Measurements from ENCODE around the gene RBM15B.
A peak's percentile ranks its signal among the peaks of the same experiment; 100 is the strongest.
"Not testable (repeated sequence)": the region's sequence is repeated elsewhere in the genome, so short reads cannot be mapped to it uniquely, and the experiment has no call there.

RBM15B gene

DNA sequence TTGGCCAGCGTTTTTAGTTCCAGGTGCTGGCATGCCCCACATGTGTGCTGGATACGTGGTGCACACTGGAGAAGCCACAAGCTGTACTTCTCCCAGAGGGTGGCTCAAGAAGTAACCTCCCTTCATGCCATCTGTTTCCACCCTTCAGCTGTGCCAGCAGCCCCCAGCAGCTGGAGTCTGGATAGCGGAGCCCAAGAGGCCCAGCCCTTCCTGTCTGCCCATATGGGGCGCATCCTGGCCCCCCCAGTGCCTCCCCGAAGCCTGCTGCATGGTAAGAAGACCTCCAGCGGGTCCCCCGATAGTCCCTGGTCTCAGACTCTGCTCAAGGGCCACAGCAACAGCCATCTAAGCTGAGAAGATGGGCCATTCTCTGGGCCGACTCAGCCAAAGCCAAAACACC is 11.8 kb upstream of the RBM15B start:
- no peak for DNase-seq (ENCODE audit: low spot score)

DNA sequence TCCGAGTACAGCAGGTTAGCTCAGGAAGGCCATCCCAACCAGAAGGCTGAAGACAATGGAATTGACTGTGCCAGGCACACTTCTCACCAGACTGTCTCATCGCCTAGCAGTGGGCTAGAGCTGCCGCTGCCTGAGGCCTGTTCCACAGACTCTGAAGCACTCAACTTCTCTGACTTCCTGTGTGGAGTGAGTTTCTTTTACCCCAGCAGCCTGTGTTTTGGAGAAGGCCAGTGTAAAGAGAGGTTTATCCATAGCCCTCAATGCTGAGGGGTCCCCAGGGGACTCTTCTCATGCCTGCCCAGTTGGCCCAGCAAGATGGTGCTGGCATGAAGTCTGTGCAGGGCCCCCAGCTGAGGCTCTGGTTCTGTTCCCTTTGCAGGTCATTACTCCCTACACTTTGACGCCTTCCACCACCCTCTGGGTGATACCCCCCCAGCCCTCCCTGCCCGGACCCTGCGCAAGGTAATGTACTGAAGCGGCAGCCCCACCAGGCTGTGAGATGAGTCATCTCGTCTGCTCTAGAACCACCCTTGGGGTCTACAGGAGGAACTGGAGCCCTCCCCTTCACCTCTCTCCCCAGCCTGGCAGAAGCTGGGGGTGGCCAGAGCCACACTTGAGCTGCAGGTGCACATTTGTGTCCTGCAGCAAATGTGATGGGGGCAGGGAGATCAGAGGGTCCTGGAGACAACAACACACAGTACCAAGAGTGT is 11.2 kb upstream of the RBM15B start:
- DNase-seq (ENCODE audit: low spot score) = no peak

DNA sequence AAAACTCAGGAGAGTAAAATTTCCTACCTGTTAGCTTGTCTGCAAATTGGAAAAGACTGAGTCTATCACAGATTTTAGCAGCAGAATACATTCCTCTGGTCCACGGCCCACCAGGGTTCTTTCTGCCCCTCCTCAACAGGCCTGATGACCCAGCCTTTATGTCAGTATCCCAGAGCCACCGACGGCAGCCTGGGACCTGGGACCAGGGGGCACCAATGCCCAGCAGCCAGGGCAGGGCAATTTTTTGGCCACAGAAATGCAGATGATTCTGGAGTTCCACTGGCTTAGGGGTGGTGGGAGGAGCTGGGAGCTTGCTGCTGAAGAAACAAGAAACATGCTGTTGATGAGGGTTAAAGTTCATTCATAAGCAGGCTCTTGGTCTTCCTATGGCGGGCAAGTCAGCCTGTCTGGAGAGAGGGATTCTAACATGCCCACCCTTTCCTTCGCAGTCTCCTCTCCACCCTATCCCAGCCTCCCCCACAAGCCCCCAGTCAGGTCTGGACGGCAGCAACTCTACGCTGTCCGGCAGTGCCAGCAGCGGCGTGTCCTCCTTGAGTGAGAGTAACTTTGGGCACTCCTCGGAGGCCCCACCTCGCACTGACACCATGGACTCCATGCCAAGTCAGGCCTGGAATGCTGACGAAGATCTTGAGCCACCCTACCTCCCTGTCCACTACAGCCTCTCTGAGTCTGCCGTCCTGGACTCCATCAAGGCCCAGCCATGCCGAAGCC is 10.3 kb upstream of the RBM15B start:
- DNase-seq (ENCODE audit: low spot score) = no peak

DNA sequence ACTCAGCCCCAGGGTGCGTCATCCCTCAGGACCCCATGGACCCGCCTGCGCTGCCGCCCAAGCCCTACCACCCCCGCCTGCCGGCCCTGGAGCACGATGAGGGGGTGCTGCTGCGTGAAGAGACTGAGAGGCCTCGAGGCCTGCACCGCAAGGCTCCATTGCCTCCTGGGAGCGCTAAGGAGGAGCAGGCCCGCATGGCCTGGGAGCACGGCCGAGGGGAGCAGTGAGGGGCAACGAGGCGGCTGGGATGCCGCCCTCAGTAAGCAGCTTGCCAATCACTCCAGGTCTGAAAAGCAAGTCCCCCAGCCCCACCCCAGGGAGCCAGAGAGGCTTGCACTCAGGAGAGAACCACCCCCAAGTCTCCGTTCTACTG is 9.8 kb upstream of the RBM15B start:
- DNase-seq (ENCODE audit: low spot score) = no peak

DNA sequence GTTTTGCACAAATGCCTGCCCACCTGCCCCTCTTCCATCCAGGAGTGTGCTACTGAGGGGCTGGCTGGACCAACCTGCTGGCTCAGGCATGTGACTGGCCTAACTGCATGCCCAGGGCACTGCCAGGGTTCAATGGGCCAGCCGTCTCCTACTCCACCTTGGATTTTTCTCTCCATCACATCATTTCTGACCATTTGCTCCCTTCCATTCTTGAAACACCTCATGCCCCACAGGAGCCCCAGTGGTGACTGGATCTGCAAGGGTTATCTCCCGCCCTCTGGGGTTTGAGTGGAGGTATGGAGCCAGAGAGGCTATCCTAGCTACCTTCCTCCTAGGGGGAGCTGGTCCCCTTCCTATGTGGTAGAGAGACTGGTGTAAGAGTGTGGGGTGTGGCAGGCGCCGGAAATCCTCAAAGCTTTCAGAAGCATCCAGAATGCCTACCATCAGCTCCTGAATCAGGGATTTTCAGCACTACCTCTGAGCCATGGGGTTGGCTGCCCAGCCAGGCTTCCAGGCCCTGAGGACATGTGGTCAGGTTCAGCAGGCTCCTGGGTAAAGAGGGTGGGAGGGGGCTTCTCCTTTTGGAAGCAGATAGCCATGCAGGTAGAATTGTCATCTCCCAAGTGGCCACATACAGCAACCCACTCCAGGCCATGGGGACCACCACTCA is 8.9 kb upstream of the RBM15B start:
- no peak for DNase-seq (ENCODE audit: low spot score)

DNA sequence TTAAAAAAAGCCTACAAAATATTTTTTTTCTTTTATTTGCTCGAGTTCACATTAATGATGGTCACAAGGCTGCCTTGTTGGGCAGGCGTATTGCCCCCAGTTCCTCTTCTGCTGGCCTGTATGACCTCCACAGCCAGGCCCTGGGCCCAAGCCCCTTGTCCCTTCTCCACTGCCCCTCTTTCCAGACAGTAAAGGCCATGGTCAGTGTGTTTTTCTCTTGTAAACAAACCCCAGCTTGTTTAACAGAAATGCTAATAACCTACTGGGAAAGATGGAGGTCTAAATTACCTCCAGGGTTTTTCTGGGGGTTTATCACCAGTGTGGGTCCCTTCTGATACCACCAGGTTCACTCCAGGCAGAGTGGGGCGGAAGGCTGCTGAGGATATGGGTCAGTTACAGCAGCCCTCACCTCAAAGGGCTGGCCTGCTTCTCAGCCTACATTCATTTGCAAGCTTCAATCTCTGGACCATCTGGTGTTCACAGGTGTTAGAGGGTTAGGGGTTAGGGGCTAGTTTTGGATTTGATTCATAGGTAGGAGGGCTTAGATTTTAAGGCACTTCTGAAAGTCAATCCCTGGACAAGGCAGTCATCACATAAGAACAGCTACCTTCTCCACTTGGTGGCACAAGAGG is 8.0 kb upstream of the RBM15B start:
- DNase-seq (ENCODE audit: low spot score) = no peak

DNA sequence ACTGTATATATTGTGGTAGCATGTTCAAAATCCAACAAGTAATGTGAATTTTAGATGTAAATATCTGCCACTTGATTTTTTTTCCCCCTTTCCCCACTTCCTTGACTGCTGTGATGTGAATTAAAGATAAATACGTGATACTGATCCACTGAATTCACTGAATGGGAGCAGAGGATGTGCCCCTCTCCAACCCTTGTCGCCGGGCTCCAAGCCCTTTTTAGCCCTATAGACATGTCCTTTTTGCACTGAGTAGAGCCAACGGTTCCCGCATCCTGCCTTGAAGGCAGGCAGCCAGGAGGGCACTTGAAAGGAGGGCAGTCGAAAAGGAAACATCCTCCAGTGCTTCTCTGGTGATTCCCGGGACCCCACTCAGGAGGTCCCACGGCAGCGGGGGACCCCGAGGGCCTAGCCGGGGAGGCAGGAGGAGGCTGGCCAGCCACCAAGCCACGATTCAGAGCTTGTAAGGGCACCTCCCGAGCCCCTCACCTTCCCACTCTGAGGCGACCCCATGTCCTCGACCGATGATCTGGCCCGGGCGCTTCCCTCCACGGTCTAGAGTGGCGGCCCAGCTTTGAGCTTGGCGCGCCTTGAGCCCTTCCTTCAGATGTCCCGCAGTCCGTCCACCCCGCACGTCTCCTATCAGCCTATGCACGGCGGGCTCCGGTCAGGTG is 6.9 kb upstream of the RBM15B start:
- no peak for DNase-seq (ENCODE audit: low spot score)

DNA sequence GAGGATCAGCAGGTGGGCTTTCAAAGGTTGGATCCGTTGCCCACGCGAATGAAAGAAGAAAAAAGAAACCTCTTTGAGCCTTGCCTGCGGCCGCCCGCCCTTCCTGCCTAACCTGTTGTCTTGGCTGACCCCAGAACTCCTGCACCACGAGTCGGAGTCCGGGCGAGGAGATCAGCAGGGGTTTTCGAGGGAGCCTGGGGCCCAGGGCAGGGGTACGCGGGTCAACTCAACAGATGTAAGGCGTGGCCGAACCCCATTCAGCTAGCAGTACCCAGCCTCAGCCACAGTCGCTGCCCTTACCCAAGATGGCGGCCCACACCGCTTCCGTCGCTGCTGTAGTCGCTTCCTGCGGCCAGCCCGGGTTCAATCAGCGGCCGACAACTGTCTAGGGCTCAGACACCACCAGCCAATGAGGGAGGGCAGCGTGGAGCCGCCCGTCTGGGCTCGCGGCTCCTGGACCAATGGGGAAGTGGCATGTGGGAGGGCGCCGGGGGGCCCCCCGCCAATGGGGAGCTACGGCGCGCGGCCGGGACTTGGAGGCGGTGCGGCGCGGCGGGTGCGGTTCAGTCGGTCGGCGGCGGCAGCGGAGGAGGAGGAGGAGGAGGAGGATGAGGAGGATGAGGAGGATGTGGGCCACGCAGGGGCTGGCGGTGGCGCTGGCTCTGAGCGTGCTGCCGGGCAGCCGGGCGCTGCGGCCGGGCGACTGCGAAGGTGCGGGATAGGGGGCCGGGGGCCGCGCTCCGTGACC is 6.2 kb upstream of the RBM15B start, which contains the start of gene MANF:
Gene MANF (plus strand): TSS at position 566 of the 748 bp plus-strand sequence. CDS start 52 bp downstream, at position 618.
- peak; percentile 97 for DNase-seq (ENCODE audit: low spot score)

DNA sequence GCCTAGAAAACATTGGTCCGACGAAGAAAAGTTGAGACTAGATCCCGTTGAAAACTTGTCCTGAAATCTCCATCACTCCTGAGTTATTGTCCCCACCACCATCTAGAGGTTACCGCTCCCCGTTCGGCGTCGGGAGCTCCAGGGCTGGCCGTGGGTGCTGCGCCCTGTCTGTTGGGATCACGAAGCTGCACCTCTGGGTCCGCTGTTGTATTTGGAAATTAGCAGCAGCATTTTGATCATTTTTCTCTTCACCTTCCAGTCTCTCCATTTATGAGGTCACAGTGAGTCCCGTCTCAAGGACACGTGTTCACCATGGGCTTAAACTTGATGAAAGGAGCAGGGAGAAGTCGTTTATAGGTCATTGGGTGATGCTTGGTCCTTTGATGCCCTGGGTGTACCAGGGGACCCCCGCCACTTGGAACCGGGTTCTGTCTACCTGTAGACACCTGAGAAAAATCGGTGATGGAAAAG is 5.4 kb upstream of the RBM15B start:
- DNase-seq (ENCODE audit: low spot score) = no peak

DNA sequence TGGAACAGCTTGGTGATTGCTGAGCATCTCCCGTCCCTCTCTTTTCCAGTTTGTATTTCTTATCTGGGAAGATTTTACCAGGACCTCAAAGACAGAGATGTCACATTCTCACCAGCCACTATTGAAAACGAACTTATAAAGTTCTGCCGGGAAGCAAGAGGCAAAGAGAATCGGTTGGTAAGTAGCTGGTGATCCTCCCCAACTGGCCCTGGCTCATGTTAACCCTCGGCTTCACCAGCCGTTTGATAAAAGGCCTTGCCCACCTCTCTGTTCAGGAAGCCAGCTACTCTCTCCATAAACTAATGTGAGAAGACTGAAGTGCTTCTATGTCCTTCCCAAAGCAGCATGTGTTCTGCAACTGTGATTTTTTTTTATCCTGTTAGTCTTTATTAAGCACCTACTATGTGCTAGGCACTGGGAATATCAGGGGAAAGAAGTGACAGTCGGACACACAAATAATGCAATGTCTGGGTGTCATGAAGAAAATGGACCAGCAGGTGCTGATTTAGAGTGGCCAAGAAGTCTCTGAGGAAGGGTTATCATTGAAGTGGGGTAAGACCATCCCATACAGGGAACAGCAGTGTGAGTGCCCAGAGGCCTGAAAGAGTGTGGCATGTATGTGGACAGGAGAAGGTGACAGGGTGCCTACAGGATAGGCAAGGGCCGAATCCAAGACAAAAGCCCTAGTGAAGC is 4.8 kb upstream of the RBM15B start:
- no peak for DNase-seq (ENCODE audit: low spot score)

DNA sequence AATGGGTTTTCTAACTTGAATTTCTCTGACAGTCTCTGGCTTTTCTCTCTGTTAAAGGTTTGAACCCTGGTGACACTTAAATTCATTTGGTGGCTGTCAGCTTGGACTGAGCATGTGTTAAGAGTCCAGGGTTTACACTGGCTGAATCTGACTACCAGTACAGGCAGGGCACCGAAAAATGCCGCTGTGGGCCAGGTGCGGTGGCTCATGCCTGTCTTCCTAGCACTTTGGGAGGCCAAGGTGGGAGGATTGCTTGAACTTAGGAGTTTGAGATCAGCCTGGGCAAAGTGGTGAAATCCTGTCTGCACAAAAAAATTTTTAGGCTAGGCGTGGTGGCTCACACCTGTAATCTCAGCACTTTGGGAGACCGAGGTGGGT is 4.2 kb upstream of the RBM15B start:
- no peak for DNase-seq (ENCODE audit: low spot score)

DNA sequence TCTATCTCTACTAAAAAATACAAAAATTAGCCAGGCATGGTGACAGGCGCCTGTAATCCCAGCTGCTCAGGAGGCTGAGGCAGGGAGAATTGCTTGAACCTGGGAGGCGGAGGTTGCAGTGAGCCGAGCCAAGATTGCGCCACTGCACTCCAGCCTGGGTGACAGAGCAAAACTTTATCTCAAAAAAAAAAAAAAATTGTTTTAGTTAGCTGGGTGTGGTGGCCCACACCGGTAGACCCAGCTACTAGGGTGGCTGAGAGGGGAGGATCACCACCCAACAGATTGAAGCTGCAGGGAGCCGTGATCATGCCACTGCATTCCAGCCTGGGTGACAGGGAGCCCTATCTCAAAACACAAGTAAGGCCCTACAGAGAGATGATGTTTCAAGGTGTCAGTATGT is 3.8 kb upstream of the RBM15B start:
- not testable (repeated sequence) for DNase-seq (ENCODE audit: low spot score)

DNA sequence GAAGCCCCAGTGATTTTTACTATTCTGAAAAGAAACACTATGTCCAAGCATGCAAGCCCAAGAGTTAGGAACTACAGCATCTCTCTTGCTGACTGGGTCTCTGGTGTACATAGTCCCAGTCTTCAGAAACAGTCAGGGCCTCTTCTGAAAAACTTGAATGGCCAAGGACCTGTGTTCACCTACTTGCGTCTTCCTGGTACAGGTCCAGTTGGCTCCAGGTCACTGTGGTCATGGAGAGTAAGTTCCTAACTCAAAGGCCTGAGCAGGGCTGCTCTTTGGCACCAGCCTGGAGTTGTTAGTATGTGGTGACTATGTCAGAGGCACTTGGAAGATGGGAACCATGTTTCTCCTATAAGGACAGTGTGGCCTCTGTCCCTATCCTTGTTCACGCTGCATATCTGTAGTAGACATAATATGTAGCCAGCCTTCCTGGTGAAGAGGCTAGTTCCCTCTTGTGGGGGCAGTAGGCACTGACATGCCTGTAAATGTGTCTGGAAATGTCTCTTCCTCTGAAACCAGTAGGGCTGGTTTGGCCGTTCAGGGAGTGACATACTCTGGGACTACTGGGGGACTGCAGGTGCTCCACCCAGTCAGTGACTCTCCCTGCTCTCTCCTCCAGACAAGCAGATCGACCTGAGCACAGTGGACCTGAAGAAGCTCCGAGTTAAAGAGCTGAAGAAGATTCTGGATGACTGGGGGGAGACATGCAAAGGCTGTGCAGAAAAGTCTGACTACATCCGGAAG is 2.6 kb upstream of the RBM15B start:
- no peak for DNase-seq (ENCODE audit: low spot score)

DNA sequence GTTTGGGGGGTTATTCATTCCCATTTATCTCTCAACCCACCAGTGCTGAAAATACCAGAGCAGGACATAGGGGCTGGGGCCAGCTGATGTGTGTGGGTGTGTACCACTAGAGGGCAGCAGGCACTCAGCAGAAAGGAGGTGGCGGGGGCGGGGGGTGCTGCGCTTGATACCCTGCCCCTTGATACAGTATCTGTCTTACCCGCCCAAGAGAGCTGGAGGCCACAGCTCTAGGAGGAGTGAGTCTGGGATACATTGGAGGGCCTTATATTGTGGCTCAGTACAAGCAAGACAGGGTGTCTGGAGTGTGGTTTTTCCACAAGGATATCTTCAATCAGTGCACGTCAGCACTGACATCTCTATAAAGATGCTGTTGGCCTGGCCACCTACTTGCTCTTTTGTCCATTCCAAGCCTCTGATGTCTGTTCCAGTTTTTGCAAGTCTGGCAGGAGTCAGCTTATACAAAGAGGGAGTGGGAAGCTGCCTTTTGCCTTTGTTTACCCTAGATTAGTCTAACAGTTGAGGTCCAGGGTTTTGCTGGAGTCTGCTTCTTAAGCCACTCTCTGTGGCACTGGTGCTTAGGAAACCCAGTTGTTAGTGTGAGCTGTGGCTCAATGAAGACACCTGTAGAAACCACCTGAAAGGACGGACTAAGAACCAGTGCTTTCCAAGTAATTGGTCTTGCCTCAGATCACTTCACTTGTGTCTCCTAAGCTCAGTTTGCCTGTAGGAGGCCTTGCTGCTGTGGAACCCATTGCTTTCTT is 1.5 kb upstream of the RBM15B start:
- DNase-seq (ENCODE audit: low spot score) = peak; percentile 57

DNA sequence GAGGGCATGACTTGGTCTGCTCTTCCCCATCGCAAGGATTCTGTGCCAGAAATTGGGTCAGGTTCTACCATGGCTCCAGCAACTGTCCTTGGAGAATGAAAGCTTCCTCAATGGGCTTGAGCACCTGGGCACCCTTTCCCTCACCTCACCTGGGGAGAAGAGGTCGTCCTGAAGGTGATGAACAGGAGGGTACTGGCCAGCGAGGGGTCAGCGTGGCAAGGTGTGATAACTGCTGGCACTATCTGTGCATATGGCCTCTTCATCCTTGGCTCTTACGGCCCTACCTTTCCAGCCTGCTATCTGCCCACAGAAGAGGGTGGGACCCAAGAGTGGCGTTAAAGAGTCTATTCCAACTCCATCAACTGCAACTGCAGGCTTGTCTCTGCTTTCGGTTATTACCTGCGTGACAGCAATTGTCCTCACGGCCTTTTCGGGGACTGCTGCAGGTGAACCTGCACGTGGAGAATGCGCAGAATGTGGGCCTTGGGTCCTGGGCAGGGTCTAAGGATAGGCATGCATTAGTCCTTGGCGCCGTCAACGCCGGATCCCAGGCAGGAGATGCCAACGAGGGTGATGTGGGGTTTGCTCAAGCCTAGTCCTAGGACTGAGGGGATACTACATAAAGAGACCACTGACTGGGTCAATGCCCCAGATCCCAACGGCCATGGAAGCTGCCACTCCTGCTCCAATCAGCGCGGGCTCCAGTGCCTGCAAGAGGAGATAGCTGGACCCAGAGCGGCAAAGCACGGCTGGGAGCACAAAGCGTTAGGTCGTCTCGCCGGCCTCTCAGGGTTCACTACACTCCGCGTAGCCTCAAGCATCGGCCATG is 625 bp upstream of the RBM15B start:
- no peak for DNase-seq (ENCODE audit: low spot score)

DNA sequence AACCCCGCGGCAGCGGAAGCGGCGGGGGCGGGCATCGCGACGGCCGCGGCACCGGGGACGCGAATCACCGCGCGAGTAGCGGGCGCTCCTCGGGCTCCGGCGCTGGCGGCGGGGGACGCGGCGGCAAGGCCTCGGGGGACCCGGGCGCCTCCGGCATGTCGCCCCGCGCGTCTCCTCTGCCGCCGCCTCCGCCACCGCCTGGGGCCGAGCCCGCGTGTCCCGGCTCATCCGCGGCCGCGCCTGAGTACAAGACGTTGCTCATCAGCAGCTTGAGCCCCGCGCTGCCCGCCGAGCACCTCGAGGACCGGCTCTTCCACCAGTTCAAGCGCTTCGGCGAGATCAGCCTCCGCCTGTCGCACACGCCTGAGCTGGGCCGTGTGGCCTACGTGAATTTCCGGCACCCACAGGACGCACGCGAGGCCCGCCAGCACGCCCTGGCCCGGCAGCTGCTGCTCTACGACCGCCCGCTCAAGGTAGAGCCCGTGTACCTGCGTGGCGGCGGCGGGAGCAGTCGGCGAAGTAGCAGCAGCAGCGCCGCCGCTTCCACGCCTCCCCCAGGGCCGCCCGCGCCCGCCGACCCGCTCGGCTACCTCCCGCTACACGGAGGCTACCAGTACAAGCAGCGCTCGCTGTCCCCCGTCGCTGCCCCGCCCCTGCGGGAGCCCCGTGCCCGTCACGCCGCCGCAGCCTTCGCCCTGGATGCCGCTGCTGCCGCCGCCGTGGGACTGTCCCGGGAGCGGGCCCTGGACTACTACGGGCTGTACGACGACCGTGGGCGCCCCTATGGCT is 675 bp downstream of the RBM15B start:
- peak; percentile 29 for DNase-seq (ENCODE audit: low spot score)

DNA sequence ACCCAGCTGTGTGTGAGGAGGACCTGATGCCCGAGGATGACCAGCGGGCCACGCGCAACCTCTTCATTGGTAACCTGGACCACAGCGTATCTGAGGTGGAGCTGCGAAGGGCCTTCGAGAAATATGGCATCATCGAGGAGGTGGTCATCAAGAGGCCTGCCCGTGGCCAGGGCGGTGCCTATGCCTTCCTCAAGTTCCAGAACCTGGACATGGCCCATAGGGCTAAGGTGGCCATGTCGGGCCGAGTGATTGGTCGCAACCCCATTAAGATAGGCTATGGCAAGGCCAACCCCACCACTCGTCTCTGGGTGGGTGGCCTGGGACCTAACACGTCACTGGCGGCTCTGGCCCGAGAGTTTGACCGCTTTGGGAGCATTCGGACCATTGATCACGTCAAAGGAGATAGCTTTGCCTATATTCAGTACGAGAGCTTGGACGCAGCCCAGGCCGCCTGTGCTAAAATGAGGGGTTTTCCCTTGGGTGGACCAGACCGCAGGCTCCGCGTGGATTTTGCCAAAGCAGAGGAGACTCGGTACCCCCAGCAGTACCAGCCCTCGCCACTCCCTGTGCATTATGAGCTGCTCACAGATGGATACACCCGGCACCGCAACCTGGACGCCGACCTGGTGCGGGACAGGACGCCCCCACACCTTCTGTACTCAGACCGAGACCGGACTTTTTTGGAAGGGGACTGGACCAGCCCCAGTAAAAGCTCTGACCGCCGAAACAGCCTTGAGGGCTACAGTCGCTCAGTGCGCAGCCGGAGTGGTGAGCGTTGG is 1.5 kb downstream of the RBM15B start:
- DNase-seq (ENCODE audit: low spot score) = no peak
